SK-N-SH (cell line): Measurements from ENCODE around the gene ANAPC16. TPM values are rescaled to one million over a fixed set of nuclear protein-coding genes. Genes with fewer than 3 reads are reported as not detected.

Source experiments
- CTCF ChIA-PET: fragments of 300-600, 350-600 bp; formaldehyde crosslinking; extraction: SDS; loops from one replicate; lab custom pipeline; 2021; lab: Yijun Ruan, JAX
- POLR2A ChIA-PET: fragments of 350-600 bp; sonication (Branson Sonifier 250); formaldehyde crosslinking; extraction: SDS; loops from one replicate; lab custom pipeline; 2020; ENCODE audit warnings: antibody characterized with exemption, inconsistent platforms; lab: Yijun Ruan, JAX
- DNase-seq: peaks from one replicate; pipeline ENCODE4 v3.0.0; 2012
- H2AFZ ChIP-seq: fragments of 200-600 bp; sonication (generic); 2 replicates; pipeline ENCODE4 v1.8.1; 2016; ENCODE audit warnings: antibody characterized with exemption, mild to moderate bottlenecking, low read depth
- H3F3A ChIP-seq: fragments of 200-600 bp; sonication (generic); replicated peaks from 2 replicates; pipeline ENCODE3; 2016; ENCODE audit warnings: antibody characterized with exemption, mild to moderate bottlenecking; ENCODE audit not compliant: insufficient read depth
- H3K27ac ChIP-seq, 2 experiments: fragments of 200-500 bp in 1 of 2; fragments of 200-600 bp in 1 of 2; sonication (Bioruptor generic) in 1 of 2; sonication (generic), shearing (Covaris generic) in 1 of 2; 2 replicates each; pipeline versions ENCODE4 v1.5.1 to v1.6.1; 2014 to 2016; ENCODE audit warnings: low read depth in 2 of 2, inconsistent platforms in 1 of 2, low read length in 1 of 2, mild to moderate bottlenecking in 1 of 2, mixed read lengths in 1 of 2
- H3K27me3 ChIP-seq: fragments of 200-600 bp; sonication (generic), shearing (Covaris generic); 2 replicates; pipeline ENCODE4 v1.6.1; 2016; ENCODE audit warnings: mixed run types; ENCODE audit not compliant: insufficient read depth
- H3K36me3 ChIP-seq, 2 experiments: fragments of 200-500 bp in 1 of 2; fragments of 200-600 bp in 1 of 2; sonication (Bioruptor generic) in 1 of 2; sonication (generic) in 1 of 2; replicated peaks in 1 of 2; 2 replicates each; pipeline versions ENCODE3 to v1.5.1; 2014 to 2016; ENCODE audit warnings: low read length in 1 of 2, mild to moderate bottlenecking in 1 of 2; ENCODE audit not compliant: insufficient read depth in 2 of 2, control insufficient read depth in 1 of 2
- H3K4me1 ChIP-seq, 2 experiments: fragments of 200-500 bp in 1 of 2; fragments of 200-600 bp in 1 of 2; sonication (Bioruptor generic) in 1 of 2; sonication (generic), shearing (Covaris generic) in 1 of 2; 2 replicates each; pipeline versions ENCODE4 v1.5.1 to v1.6.1; 2014 to 2016; ENCODE audit warnings: low read depth in 1 of 2, low read length in 1 of 2, mixed run types in 1 of 2; ENCODE audit not compliant: insufficient read depth in 2 of 2, control insufficient read depth in 1 of 2
- H3K4me2 ChIP-seq: fragments of 200-600 bp; sonication (generic), shearing (Covaris generic); 2 replicates; pipeline ENCODE4 v1.6.1; 2017; ENCODE audit warnings: mixed run types
- H3K4me3 ChIP-seq, 2 experiments: fragments of 200-500 bp in 1 of 2; fragments of 200-600 bp in 1 of 2; sonication (Bioruptor generic) in 1 of 2; sonication (generic), shearing (Covaris generic) in 1 of 2; 2 replicates each; pipeline versions ENCODE4 v1.5.1 to v1.8.1; 2014 to 2016; ENCODE audit warnings: low read depth in 2 of 2, inconsistent platforms in 1 of 2, low read length in 1 of 2, mild to moderate bottlenecking in 1 of 2, mixed read lengths in 1 of 2, moderate library complexity in 1 of 2
- H3K79me2 ChIP-seq: fragments of 200-600 bp; sonication (generic); 2 replicates; pipeline ENCODE4 v1.8.1; 2017; ENCODE audit warnings: mild to moderate bottlenecking; ENCODE audit not compliant: insufficient read depth
- H3K9ac ChIP-seq: fragments of 200-600 bp; sonication (generic); 2 replicates; pipeline ENCODE4 v1.6.1; 2017; ENCODE audit warnings: mixed run types
- H3K9me2 ChIP-seq: fragments of 200-600 bp; sonication (generic); 2 replicates; pipeline ENCODE4 v1.6.1; 2017; ENCODE audit warnings: mixed run types
- H3K9me3 ChIP-seq: fragments of 200-600 bp; sonication (generic); 2 replicates; pipeline ENCODE4 v1.6.1; 2017; ENCODE audit warnings: mixed run types, mild to moderate bottlenecking, moderate library complexity
- H4K20me1 ChIP-seq: fragments of 200-600 bp; sonication (generic); 2 replicates; pipeline ENCODE4 v1.6.1; 2017; ENCODE audit warnings: mild to moderate bottlenecking, mixed run types; ENCODE audit not compliant: insufficient read depth
- CTCF ChIP-seq: fragments of 200-600 bp; sonication (generic); IDR thresholded peaks from 2 replicates; pipeline ENCODE4 v1.6.1; 2017; ENCODE audit warnings: antibody characterized with exemption, mild to moderate bottlenecking, moderate library complexity
- ELF1 ChIP-seq: IDR thresholded peaks from 2 replicates; pipeline ENCODE4 v1.4.0; 2012
- EZH2phosphoT487 ChIP-seq: fragments of 200-600 bp; sonication (generic); IDR thresholded peaks from 2 replicates; pipeline ENCODE4 v1.6.1; 2017; ENCODE audit warnings: low read depth, mixed run types, mild to moderate bottlenecking, antibody characterized with exemption, moderate library complexity, borderline replicate concordance
- FOSL2 ChIP-seq: IDR thresholded peaks from 2 replicates; pipeline ENCODE4 v1.4.0; 2012; ENCODE audit warnings: low read depth, mild to moderate bottlenecking, moderate library complexity, borderline replicate concordance
- GABPA ChIP-seq: IDR thresholded peaks from 2 replicates; pipeline ENCODE4 v1.4.0; 2012; ENCODE audit warnings: low read depth, mild to moderate bottlenecking
- GATA2 ChIP-seq: sonication (generic); formaldehyde crosslinking; IDR thresholded peaks from 2 replicates; pipeline ENCODE4 v1.5.0; 2020; ENCODE audit warnings: mild to moderate bottlenecking, missing genetic modification reagents
- MAX ChIP-seq: IDR thresholded peaks from 2 replicates; pipeline ENCODE4 v1.4.0; 2012; ENCODE audit warnings: low read depth
- NFIC ChIP-seq: IDR thresholded peaks from 2 replicates; pipeline ENCODE4 v1.4.0; 2012; ENCODE audit warnings: borderline replicate concordance
- PBX3 ChIP-seq: IDR thresholded peaks from 2 replicates; pipeline ENCODE4; 2012
- RAD21 ChIP-seq: IDR thresholded peaks from 2 replicates; pipeline ENCODE4 v1.6.1; 2012; ENCODE audit warnings: mild to moderate bottlenecking, low read length
- RFX5 ChIP-seq: IDR thresholded peaks from 2 replicates; pipeline ENCODE4 v1.6.1; 2012; ENCODE audit warnings: mild to moderate bottlenecking, improper control_type of control experiment, low read length
- SMC3 ChIP-seq: IDR thresholded peaks from 2 replicates; pipeline ENCODE4 v1.6.1; 2012; ENCODE audit warnings: low read depth, low read length, improper control_type of control experiment
- TAF1 ChIP-seq: IDR thresholded peaks from 2 replicates; pipeline ENCODE4 v1.6.1; 2012; ENCODE audit warnings: low read depth, mild to moderate bottlenecking, low read length, moderate library complexity, borderline replicate concordance
- ZBTB33 ChIP-seq: IDR thresholded peaks from 2 replicates; pipeline ENCODE4 v1.4.0; 2012; ENCODE audit warnings: low read depth, borderline replicate concordance
- polyA plus RNA-seq, 3 experiments: library from polyadenylated mRNA; depleted of rRNA; stranded (reverse); fragments of >200 nt; gene quantifications; 2 replicates each; pipeline ENCODE4 v1.2.3, GENCODE V29; 2012

The ANAPC16 gene
- polyA plus RNA-seq, 1 of the 3 experiments (the other 2 are of a cell fraction), result 45.2 TPM

- CTCF ChIA-PET, result interaction anchor here (0.5 to 1.0 kb wide), 2 partner anchors 185 to 1981 kb away, joined by 3 to 4 read pairs; no protein-coding TSS in a partner anchor
- POLR2A ChIA-PET, result interaction anchor here (0.7 to 1.0 kb wide), 3 partner anchors 14 to 78 kb away, joined by 3 to 4 read pairs (median 3); partner anchors contain the start of gene DDIT4
- TF ChIP-seq ELF1, result no peak
- no peak for TF ChIP-seq SMC3
- TF ChIP-seq EZH2phosphoT487, result no peak
- TF ChIP-seq FOSL2, result no peak
- TF ChIP-seq PBX3, result no peak
- no peak for TF ChIP-seq GABPA
- no peak for TF ChIP-seq GATA2 (CRISPR knock-in tag)
- no peak for TF ChIP-seq ZBTB33
- TF ChIP-seq RAD21, result no peak
- no peak for TF ChIP-seq RFX5
- no peak for TF ChIP-seq CTCF
- no peak for TF ChIP-seq TAF1
- no peak for TF ChIP-seq MAX
- TF ChIP-seq NFIC, result no peak
These were observed 17.8 kb downstream of the ANAPC16 start for GRCh38 chr10:72233621-72234020.

More at GRCh38 chr10:72233621-72234020, 17.8 kb downstream of the ANAPC16 start:
- Histone ChIP-seq H3K4me2 (no peak overlapping the region), H2AFZ (no peak overlapping the region), H3K9me2 (no peaks in the 10 kb centered on the region), H3K4me3 (no peak overlapping the region), H3K27ac (peak overlapping the region in 1 of 2 experiments; percentile 70; a peak in 1 of 4 replicates), H3K79me2 (no peaks in the 10 kb centered on the region), H4K20me1 (no peaks in the 10 kb centered on the region), H3K4me1 (peaks cover 0 to 7% of the 10 kb centered on the region in 2 experiments; a peak in 2 of 4 replicates), H3K9me3 (no peaks in the 10 kb centered on the region), H3F3A (peaks cover 6% of the 10 kb centered on the region), H3K9ac (no peak overlapping the region), H3K36me3 (peaks cover 18 to 21% of the 10 kb centered on the region in 2 experiments), H3K27me3 (no peaks in the 10 kb centered on the region)
- DNase-seq, result no peak
